HG02938 (cell line): ENCODE measurements around the gene AKR1B1.

Experiments used
- ATAC-seq: cut with Tn5 transposase; IDR thresholded peaks from one replicate; pipeline ENCODE4 v1.9.1; 2021; ENCODE audit warnings: mild to moderate bottlenecking, moderate library complexity; ENCODE audit not compliant: unreplicated experiment

The AKR1B1 gene

GRCh38 chr7:134446446-134446845 is 12.5 kb downstream of the AKR1B1 start:
- no peak for ATAC-seq

- no peak for ATAC-seq
Measured at GRCh38 chr7:134444961-134445315, 14.0 kb downstream of the AKR1B1 start.

- no peak for ATAC-seq
Measured at GRCh38 chr7:134444198-134444960, 14.5 kb downstream of the AKR1B1 start.

GRCh38 chr7:134443396-134444070 is 15.4 kb downstream of the AKR1B1 start:
- no peak for ATAC-seq

GRCh38 chr7:134442441-134443220 is 16.3 kb downstream of the AKR1B1 start:
- ATAC-seq = no peak

- ATAC-seq = no peak
Measured at GRCh38 chr7:134441264-134441663, 17.6 kb downstream of the AKR1B1 start.

GRCh38 chr7:134440476-134440875 is 18.4 kb downstream of the AKR1B1 start:
- no peak for ATAC-seq

- ATAC-seq = no peak
Measured at GRCh38 chr7:134440067-134440466, 18.8 kb downstream of the AKR1B1 start.

GRCh38 chr7:134438946-134439345 is 20.0 kb downstream of the AKR1B1 start:
- ATAC-seq = no peak

GRCh38 chr7:134435161-134435920 is 23.6 kb downstream of the AKR1B1 start:
- no peak for ATAC-seq

GRCh38 chr7:134434701-134435100 is 24.2 kb downstream of the AKR1B1 start:
- ATAC-seq = no peak

- no peak for ATAC-seq
Measured at GRCh38 chr7:134433430-134433829, 25.5 kb downstream of the AKR1B1 start.

- peak; percentile 95 for ATAC-seq
Measured at GRCh38 chr7:134432296-134433152, 26.4 kb downstream of the AKR1B1 start.

- no peak for ATAC-seq
Measured at GRCh38 chr7:134431815-134432214, 27.1 kb downstream of the AKR1B1 start.

- ATAC-seq = no peak
Measured at GRCh38 chr7:134429481-134429880, 29.4 kb downstream of the AKR1B1 start.

- ATAC-seq = no peak
Measured at GRCh38 chr7:134428942-134429341, 30.0 kb downstream of the AKR1B1 start.

GRCh38 chr7:134427896-134428295 is 31.0 kb downstream of the AKR1B1 start:
- ATAC-seq = no peak

GRCh38 chr7:134425777-134426176 is 33.1 kb downstream of the AKR1B1 start:
- no peak for ATAC-seq

GRCh38 chr7:134422638-134423037 is 36.3 kb downstream of the AKR1B1 start:
- ATAC-seq = no peak

GRCh38 chr7:134422008-134422407 is 36.9 kb downstream of the AKR1B1 start:
- ATAC-seq = no peak
